IMR-90 (cell line): ENCODE measurements around the gene SPAG7. TPM values are rescaled to one million over a fixed set of nuclear protein-coding genes. Genes with fewer than 3 reads are reported as not detected.

Source experiments
- ATAC-seq: fragments of 200-7000 bp; cut with Tn5 transposase; 2 replicates; pipeline ENCODE4 v1.9.1; 2020; ENCODE audit warnings: low read depth, mild to moderate bottlenecking, moderate library complexity
- BruUV-seq: library from RNA; stranded (reverse); fragments of 400-500 nt; replicated peaks from 2 replicates; lab custom pipeline; 2021; lab: Mats Ljungman, UMichigan
- CTCF ChIA-PET: fragments of 300-600 bp; formaldehyde crosslinking; extraction: SDS; loops from one replicate; lab custom pipeline; 2021; ENCODE audit warnings: antibody characterized with exemption; lab: Yijun Ruan, JAX
- POLR2A ChIA-PET: fragments of 300-600 bp; sonication (Branson Sonifier 250); formaldehyde crosslinking; loops from one replicate; lab custom pipeline; 2022; ENCODE audit warnings: antibody characterized with exemption; ENCODE audit not compliant: unreplicated experiment; lab: Charles Lee
- DNase-seq: peaks from one replicate; pipeline ENCODE4 v3.0.0; 2013
- H2AFZ ChIP-seq: replicated peaks from 2 replicates; pipeline ENCODE3; 2013; ENCODE audit warnings: low read length, mild to moderate bottlenecking; ENCODE audit not compliant: poor library complexity
- H2AK5ac ChIP-seq: 2 replicates; pipeline ENCODE4 v1.6.1; 2013; ENCODE audit warnings: low read depth, low read length, inconsistent platforms
- H2AK9ac ChIP-seq: replicated peaks from 2 replicates; pipeline ENCODE3; 2013; ENCODE audit warnings: mild to moderate bottlenecking, low read depth, low read length, moderate library complexity; ENCODE audit not compliant: poor library complexity
- H2BK120ac ChIP-seq: 2 replicates; pipeline ENCODE4 v1.6.1; 2013; ENCODE audit warnings: low read depth, low read length, inconsistent platforms
- H2BK15ac ChIP-seq: 3 replicates; pipeline ENCODE4 v1.6.1; 2013; ENCODE audit warnings: low read depth, low read length, inconsistent platforms
- H2BK20ac ChIP-seq: 2 replicates; pipeline ENCODE4 v1.6.1; 2013; ENCODE audit warnings: low read depth, mild to moderate bottlenecking, inconsistent platforms, low read length, moderate library complexity
- H2BK5ac ChIP-seq: 2 replicates; pipeline ENCODE4 v1.6.1; 2013; ENCODE audit warnings: mild to moderate bottlenecking, low read depth, low read length, inconsistent platforms; ENCODE audit not compliant: poor library complexity, severe bottlenecking
- H3K14ac ChIP-seq: replicated peaks from 2 replicates; pipeline ENCODE4 v1.6.1; 2013; ENCODE audit warnings: low read depth, low read length, inconsistent platforms
- H3K18ac ChIP-seq: 2 replicates; pipeline ENCODE4 v1.6.1; 2013; ENCODE audit warnings: low read depth, low read length, control low read depth
- H3K23ac ChIP-seq: 2 replicates; pipeline ENCODE4 v1.6.1; 2013; ENCODE audit warnings: low read depth, low read length, inconsistent platforms
- H3K27ac ChIP-seq: 2 replicates; pipeline ENCODE4 v1.5.1; 2013; ENCODE audit warnings: mild to moderate bottlenecking, control low read depth, low read length; ENCODE audit not compliant: insufficient read depth
- H3K27me3 ChIP-seq: 2 replicates; pipeline ENCODE4 v1.6.1; 2013; ENCODE audit warnings: low read length; ENCODE audit not compliant: control insufficient read depth, insufficient read depth
- H3K36me3 ChIP-seq: 2 replicates; pipeline ENCODE4 v1.6.1; 2013; ENCODE audit warnings: low read length, mixed read lengths; ENCODE audit not compliant: control insufficient read depth, insufficient read depth
- H3K4ac ChIP-seq: 2 replicates; pipeline ENCODE4 v1.6.1; 2013; ENCODE audit warnings: low read depth, low read length, inconsistent platforms
- H3K4me1 ChIP-seq: 2 replicates; pipeline ENCODE4 v1.6.1; 2013; ENCODE audit warnings: low read length, mixed read lengths; ENCODE audit not compliant: control insufficient read depth, insufficient read depth
- H3K4me2 ChIP-seq: 2 replicates; pipeline ENCODE4 v1.6.1; 2013; ENCODE audit warnings: low read depth, mild to moderate bottlenecking, control low read depth, low read length, moderate library complexity
- H3K4me3 ChIP-seq: 2 replicates; pipeline ENCODE4 v1.5.1; 2013; ENCODE audit warnings: low read depth, mild to moderate bottlenecking, control low read depth, low read length, moderate library complexity; ENCODE audit not compliant: insufficient read depth
- H3K56ac ChIP-seq: 2 replicates; pipeline ENCODE4 v1.6.1; 2013; ENCODE audit warnings: low read length, inconsistent platforms; ENCODE audit not compliant: insufficient read depth; ENCODE audit errors: extremely low read depth
- H3K79me1 ChIP-seq, 2 experiments: 2 replicates each; pipeline ENCODE4 v1.6.1; 2013; ENCODE audit warnings: low read length in 2 of 2, inconsistent platforms in 1 of 2, low read depth in 1 of 2
- H3K9ac ChIP-seq: 2 replicates; pipeline ENCODE4 v1.6.1; 2013; ENCODE audit warnings: low read depth, low read length, control low read depth
- H3K9me1 ChIP-seq: 2 replicates; pipeline ENCODE4 v1.6.1; 2013; ENCODE audit warnings: low read length, inconsistent platforms; ENCODE audit not compliant: insufficient read depth
- H3K9me3 ChIP-seq: 2 replicates; pipeline ENCODE4 v1.6.1; 2013; ENCODE audit warnings: low read length; ENCODE audit not compliant: control insufficient read depth, insufficient read depth
- H4K20me1 ChIP-seq: 2 replicates; pipeline ENCODE4 v1.6.1; 2013; ENCODE audit warnings: low read length, inconsistent platforms; ENCODE audit not compliant: insufficient read depth
- H4K5ac ChIP-seq: 2 replicates; pipeline ENCODE4 v1.6.1; 2013; ENCODE audit warnings: mild to moderate bottlenecking, low read depth, low read length, control low read depth
- H4K8ac ChIP-seq, 2 experiments: 2 replicates each; pipeline ENCODE4 v1.6.1; 2013; ENCODE audit warnings: low read depth in 2 of 2, low read length in 2 of 2, control low read depth in 1 of 2, inconsistent platforms in 1 of 2
- H4K91ac ChIP-seq: 2 replicates; pipeline ENCODE4 v1.6.1; 2013; ENCODE audit warnings: low read depth, low read length, inconsistent platforms; ENCODE audit not compliant: insufficient read depth
- CEBPB ChIP-seq: IDR thresholded peaks from 2 replicates; pipeline ENCODE4 v1.6.1; 2012; ENCODE audit warnings: low read depth, low read length, improper control_type of control experiment
- FOS ChIP-seq: fragments of 150-350 bp; IDR thresholded peaks from 2 replicates; pipeline ENCODE4 v1.6.1; 2016; ENCODE audit warnings: low read depth, low read length
- MAFK ChIP-seq: IDR thresholded peaks from 2 replicates; pipeline ENCODE4 v1.6.1; 2012; ENCODE audit warnings: low read depth, low read length, improper control_type of control experiment
- MXI1 ChIP-seq: IDR thresholded peaks from 2 replicates; pipeline ENCODE4 v1.6.1; 2012; ENCODE audit warnings: low read depth, mild to moderate bottlenecking, low read length, moderate library complexity, borderline replicate concordance
- POLR2A ChIP-seq: IDR thresholded peaks from 2 replicates; pipeline ENCODE4 v1.6.1; 2012; ENCODE audit warnings: mild to moderate bottlenecking, low read depth, low read length
- RAD21 ChIP-seq: IDR thresholded peaks from 2 replicates; pipeline ENCODE4 v1.6.1; 2012; ENCODE audit warnings: low read length, improper control_type of control experiment
- RCOR1 ChIP-seq: IDR thresholded peaks from 2 replicates; pipeline ENCODE4 v1.6.1; 2012; ENCODE audit warnings: mild to moderate bottlenecking, low read length, improper control_type of control experiment; ENCODE audit not compliant: insufficient replicate concordance
- RFX5 ChIP-seq: IDR thresholded peaks from 2 replicates; pipeline ENCODE4 v1.8.0; 2012; ENCODE audit warnings: low read depth, mild to moderate bottlenecking, low read length, moderate library complexity
- SMC3 ChIP-seq: fragments of 150-350 bp; IDR thresholded peaks from 2 replicates; pipeline ENCODE4 v1.6.1; 2016; ENCODE audit warnings: low read depth, mild to moderate bottlenecking, antibody characterized with exemption, low read length, moderate library complexity
- WGBS, 2 experiments: methylation state at CpG; one replicate each; pipeline versions ENCODE4 v1.1.5 to v1.1.7; 2013; ENCODE audit warnings: missing lambda C conversion rate in 2 of 2; ENCODE audit not compliant: insufficient read length in 1 of 2; ENCODE audit errors: extremely low coverage in 2 of 2; 5-methylcytosine and 5-hydroxymethylcytosine counted together
- dilution Hi-C: fragments of 300-500 bp; cut with HindIII; formaldehyde crosslinking; loops from one replicate; pipeline ENCODE4 v1.14.3; 2018; ENCODE audit warnings: low sequenced_read_pairs; ENCODE audit not compliant: unreplicated experiment
- in situ Hi-C: fragments of 300-500 bp; cut with MboI; formaldehyde crosslinking; loops from 3 replicates; pipeline ENCODE4 v1.14.3; 2019; ENCODE audit warnings: low sequenced_read_pairs, inconsistent platforms, mixed read lengths
- intact Hi-C: fragments of 100-400 bp; cut with micrococcal nuclease; formaldehyde crosslinking; loops from 2 replicates; pipeline ENCODE4 v1.10.0; 2022
- polyA plus RNA-seq, 3 experiments: library from polyadenylated mRNA; depleted of rRNA; stranded (reverse); fragments of >200 nt; gene quantifications; 2 replicates each; pipeline ENCODE4 v1.2.3, GENCODE V29; 2012; ENCODE audit warnings: low replicate concordance in 1 of 3
- total RNA-seq: library from RNA; depleted of rRNA; stranded (reverse); fragments of >200 nt; gene quantifications from 2 replicates; pipeline ENCODE4 v1.2.3, GENCODE V29; 2012

SPAG7 gene
- total and polyA plus RNA-seq, 2 of the 4 experiments (the other 2 are of a cell fraction), result 50.2 to 108 TPM

DNA sequence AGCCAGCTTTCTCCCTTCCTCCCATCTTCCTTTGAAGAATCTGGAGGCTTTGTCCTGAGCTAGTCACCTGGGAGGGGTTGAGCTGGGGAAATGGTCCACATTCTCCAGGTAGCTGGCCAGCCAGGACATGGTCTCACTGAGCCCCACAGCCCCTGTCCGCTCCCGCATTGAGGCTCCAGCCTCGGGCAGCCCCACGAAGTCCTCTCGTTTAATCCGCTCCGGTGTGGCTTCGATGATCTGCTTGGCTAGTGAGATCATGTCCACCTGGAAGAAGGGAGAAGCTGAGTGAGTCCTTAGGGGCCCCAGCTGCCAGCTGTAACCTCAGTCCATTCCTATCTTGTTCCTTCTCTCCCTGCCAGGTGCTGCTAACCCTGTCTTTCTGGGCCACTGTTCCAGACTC lies 2.7 kb upstream of the SPAG7 start:
- TF ChIP-seq RCOR1 (no peak), RAD21 (no peak), CEBPB (no peak), SMC3 (no peak), FOS (no peak), POLR2A (no peak), MXI1 (no peak), MAFK (no peak), RFX5 (no peak)
- Histone ChIP-seq H3K79me1 (peaks cover 15 to 68% of the 10 kb centered on the region in 2 experiments), H4K5ac (no peak overlapping the region), H3K56ac (no peak overlapping the region), H3K36me3 (peaks cover 33% of the 10 kb centered on the region), H3K9me3 (no peaks in the 10 kb centered on the region), H2BK20ac (no peak overlapping the region; the same call in 1 of the 2 replicates), H3K9me1 (peaks cover 22% of the 10 kb centered on the region), H3K27ac (peak overlapping the region; percentile 79), H3K4me3 (no peak overlapping the region), H2BK5ac (peak overlapping the region; percentile 21), H3K18ac (no peak overlapping the region), H2BK120ac (peak overlapping the region; percentile 85; the same call in 1 of the 2 replicates), H3K14ac (peak overlapping the region; percentile 83; the same call in 1 of the 2 replicates), H3K27me3 (no peaks in the 10 kb centered on the region), H4K8ac (peak overlapping the region; percentile 96 to 97; a peak in 2 of 4 replicates), H3K9ac (no peak overlapping the region), H2BK15ac (no peak overlapping the region; the same call in 2 of the 3 replicates), H2AFZ (no peak overlapping the region), H2AK9ac (peak overlapping the region; percentile 100), H4K20me1 (peaks cover 3% of the 10 kb centered on the region; the same call in 1 of the 2 replicates), H3K4me1 (peaks cover 14% of the 10 kb centered on the region), H3K4ac (peak overlapping the region; percentile 100), H4K91ac (peak overlapping the region; percentile 99), H3K23ac (peak overlapping the region; percentile 88; the same call in 1 of the 2 replicates), H3K4me2 (no peak overlapping the region; the same call in 1 of the 2 replicates), H2AK5ac (0 out of 2 replicates have a peak overlapping the region, but pooled peaks have one; percentile 17)
- dilution Hi-C loops (no loop called here), in situ Hi-C loops (no loop called here), intact Hi-C loops (no loop called here)
- no TSS peak for BruUV-seq
- WGBS, 2 experiments, result 89% methylated on average over 4 of the region's 8 CpGs; no CpG with 5 or more reads in 1 of the 2 experiments
- DNase-seq (no peak), ATAC-seq (no peak)
- CTCF ChIA-PET, result interaction anchor here (1.1 to 1.9 kb wide), 2 partner anchors 10 to 61 kb away, joined by 3 to 6 read pairs; no protein-coding TSS in a partner anchor
- POLR2A ChIA-PET, result interaction anchor here (1.4 kb wide), 1 partner anchor 9 kb away, joined by 4 read pairs; no protein-coding TSS in a partner anchor
